Stimulated activated CD8-positive, alpha-beta memory T cell treated with anti-CD3 and anti-CD28 coated beads, Interleukin-7, amount 100 ng/mL, for 48 hours (primary cell): Measurements from ENCODE around the gene CLDN14.

Source experiments
- DNase-seq, 2 donors: peaks; one replicate each; pipeline ENCODE4 v3.0.0-alpha.2; 2020; ENCODE audit warnings: low read depth in 1 of 2; ENCODE audit errors: extremely low read depth in 1 of 2

CLDN14 gene

GRCh38 chr21:36436829-36437744 is 42.8 kb downstream of the CLDN14 start:
- DNase-seq: no peak

DNA sequence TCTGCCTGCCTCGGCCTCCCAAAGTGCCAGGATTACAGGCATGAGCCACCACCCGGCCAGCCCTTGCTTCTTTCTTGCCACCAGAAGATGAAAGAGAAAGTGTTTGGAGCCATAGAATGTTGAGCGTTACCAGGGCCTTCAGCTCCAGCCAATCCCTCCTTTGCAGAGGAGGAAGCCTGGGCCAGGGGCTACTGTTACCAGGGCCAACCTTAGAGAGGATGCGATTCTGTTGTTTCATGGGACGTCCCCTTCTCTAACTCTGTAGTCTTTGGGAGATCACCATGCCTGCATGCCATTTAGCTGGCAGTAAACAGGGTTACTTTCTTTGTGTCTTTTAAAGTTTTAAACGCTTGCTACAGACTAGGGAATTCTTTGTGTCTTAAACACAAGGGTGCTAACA is 45.8 kb downstream of the CLDN14 start:
- no peak for DNase-seq

GRCh38 chr21:36433059-36433709 is 46.7 kb downstream of the CLDN14 start:
- no peak for DNase-seq

- no peak for DNase-seq
Observed at GRCh38 chr21:36431252-36431651, 48.7 kb downstream of the CLDN14 start.

DNA sequence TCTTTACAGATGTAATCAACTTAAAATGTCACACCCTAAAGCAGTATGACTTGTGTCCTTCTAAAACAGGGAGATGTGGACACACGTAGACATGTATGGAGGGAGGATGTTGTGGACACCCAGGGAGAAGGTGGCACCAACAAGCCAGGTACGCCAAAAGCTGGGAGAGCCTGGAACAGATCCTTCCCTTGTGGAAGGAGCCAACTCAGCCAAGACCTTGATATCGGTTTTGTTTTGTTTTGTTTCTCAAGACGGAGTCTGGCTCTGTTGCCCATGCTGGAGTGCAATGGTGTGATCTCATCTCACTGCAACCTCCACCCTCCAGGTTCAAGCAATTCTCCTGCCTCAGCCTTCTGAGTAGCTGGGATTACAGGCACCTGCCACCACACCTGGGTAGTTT is 49.1 kb downstream of the CLDN14 start:
- DNase-seq: no peak

DNA sequence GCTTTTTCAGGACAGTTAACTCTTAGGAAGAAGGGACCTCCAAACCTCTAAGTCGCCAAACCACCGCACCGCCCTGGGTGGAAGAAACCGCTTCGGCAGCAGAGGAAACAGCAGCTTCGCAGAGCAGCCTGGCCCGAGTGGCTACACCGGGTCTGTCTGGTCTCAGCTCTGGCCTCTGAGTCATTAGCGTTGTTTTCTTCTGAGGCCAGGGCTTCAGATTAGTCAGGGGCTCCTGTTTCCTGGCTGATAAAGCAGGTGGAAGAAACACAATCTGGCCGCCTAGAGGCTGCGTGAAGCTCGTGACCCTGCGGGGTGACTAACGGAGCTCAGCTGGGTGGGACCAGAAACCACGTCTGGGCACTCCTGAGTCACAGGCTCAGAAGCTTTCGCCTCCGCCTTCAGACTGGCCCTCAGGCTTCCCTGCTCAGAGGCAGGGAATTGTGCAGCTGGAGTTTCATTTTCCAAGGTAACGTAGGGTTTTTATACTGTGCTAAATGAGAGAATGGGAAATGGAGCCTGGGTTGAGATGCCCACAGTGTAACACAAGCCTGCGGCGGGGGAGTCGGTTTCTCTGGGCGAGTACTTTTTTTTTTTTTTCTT is 49.9 kb downstream of the CLDN14 start:
- DNase-seq: peak; percentile 76 to 85

- no peak for DNase-seq
Observed at GRCh38 chr21:36428761-36429432, 51.0 kb downstream of the CLDN14 start.

- DNase-seq: no peak
Observed at GRCh38 chr21:36427502-36427901, 52.4 kb downstream of the CLDN14 start.

- DNase-seq: no peak
Observed at GRCh38 chr21:36425286-36425685, 54.6 kb downstream of the CLDN14 start.

- no peak for DNase-seq
Observed at GRCh38 chr21:36424592-36424991, 55.3 kb downstream of the CLDN14 start.

DNA sequence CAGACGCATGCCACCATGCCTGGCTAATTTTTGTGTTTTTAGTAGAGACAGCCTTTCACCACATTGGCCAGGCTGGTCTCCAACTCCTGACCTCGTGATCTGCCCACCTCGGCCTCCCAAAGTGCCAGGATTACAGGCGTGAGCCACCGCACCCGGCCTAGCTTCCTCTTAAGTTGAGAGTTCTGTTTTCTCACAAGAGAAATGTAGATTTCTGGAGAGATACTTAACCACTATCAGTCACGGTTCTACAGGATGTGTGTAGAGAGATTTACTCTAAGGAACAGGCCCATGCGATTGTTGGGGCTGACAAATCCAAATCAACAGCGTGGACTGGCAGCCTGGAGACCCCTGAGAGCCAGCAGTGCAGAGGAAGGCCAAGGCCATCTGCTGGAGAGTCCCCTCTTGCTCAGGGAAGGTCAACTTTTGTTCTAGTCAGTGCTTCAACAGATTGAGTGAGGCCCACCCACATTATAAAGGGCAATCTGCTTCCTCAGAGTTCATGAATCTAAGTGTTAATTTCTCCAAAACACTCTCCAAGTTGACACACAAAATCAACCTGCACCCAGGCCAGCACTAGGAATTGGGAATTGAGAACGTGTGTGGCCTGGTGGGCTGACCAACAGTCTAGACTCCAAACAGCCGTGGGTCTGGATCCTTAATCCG is 56.0 kb downstream of the CLDN14 start:
- no peak for DNase-seq

GRCh38 chr21:36422279-36423098 is 57.4 kb downstream of the CLDN14 start:
- DNase-seq: no peak

GRCh38 chr21:36420571-36421339 is 59.2 kb downstream of the CLDN14 start:
- DNase-seq: no peak

DNA sequence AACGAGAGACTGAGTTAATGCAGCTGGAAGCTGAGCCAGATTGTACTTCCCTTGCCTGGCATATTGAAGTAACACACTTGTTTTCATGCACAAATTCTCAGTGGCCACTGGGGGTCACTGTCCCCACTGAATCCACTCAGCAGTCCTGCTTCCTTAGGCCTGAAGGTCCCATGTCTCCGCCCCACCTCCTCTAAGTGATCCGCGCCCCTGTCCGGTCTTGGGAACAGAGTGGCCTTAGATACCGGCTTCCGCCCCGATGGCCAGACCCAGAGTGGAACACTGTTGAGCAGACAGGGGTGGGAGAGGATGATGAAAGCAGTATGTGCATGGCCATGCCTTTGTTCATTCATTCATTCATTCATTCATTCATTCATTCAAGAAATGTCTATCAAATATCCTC is 59.9 kb downstream of the CLDN14 start:
- DNase-seq: peak in 1 of 2 donors; percentile 5

DNA sequence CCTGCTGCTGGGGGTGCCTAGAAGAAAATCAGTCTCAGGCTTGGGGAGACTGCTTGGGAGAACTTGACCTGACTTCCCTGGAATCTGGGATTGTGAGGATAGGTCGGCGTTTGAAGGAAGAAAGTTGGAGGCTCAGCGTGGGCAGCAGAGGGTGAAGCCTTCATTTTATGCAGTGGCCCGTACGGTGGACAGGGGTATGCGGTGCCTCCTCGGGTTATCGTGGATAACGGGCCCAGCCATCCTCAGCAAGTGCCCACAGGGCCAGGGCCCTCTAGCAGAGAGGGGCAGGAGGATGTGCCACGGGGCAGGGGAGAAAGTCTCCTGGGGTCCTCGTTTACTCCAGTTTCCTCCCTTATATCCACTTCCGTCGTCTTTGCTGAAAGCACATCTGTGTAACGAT is 60.7 kb downstream of the CLDN14 start:
- no peak for DNase-seq

- no peak for DNase-seq
Observed at GRCh38 chr21:36415375-36415774, 64.5 kb downstream of the CLDN14 start.

DNA sequence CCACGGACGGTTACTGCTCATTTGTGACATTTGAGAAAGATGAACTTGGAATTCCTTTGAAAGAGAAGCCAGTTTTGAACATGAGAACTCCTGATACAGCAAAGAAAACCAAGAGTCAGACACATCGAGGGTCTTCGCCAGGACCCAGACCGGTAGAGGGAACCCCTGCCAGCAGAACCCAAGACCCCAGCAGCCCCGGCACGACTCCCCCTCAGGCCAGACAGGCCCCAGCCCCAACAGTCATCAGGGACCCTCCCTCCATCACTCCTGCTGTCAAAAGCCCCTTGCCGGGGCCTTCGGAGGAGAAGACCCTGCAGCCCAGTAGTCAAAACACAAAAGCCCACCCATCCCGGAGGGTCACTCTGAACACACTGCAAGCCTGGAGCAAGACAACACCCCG is 67.0 kb downstream of the CLDN14 start:
- DNase-seq: no peak

DNA sequence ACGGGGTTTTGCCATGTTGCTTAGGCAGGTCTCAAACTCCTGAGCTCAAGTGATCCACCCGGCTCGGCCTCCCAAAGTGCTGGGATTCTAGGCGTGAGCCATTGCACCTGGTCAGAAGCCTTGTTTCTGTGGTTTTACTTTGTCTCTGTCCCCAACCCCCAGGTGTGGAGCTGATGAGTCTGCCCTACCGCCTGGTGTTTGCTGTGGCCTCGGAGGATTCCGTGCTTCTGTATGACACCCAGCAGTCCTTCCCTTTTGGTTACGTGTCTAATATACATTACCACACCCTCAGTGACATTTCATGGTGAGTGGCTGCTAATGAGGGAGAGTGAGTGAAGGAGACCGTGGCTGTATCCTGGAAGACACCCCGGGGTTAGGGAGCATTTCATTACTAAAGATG is 68.6 kb downstream of the CLDN14 start:
- DNase-seq: no peak
